Measurements from ENCODE around the gene IRF2. TPM values are rescaled to one million over a fixed set of nuclear protein-coding genes. Genes with fewer than 3 reads are reported as not detected.

IRF2 gene
- total and polyA plus RNA-seq, 2 donors (not counting 1 experiment from before 2014, with no cell fraction given), result 67.8 to 68.2 TPM

- no peak overlapping the region for H3K4me3 Mint-ChIP-seq
- peak overlapping the region in 1 of 2 donors; percentile 70 for H3K27ac ChIP-seq (ENCODE audit: low read length in 2 of 2)
- H3K27ac Mint-ChIP-seq, result peak overlapping the region; percentile 51
- POLR2A ChIA-PET, result no interaction called here
- H3K4me1 Mint-ChIP-seq, result peaks cover 87% of the 10 kb centered on the region
- 99% methylated on average over 5 of the region's 5 CpGs for WGBS (ENCODE audit: insufficient coverage)
- no peaks in the 10 kb centered on the region for H3K27me3 Mint-ChIP-seq
- no peak for ATAC-seq (ENCODE audit: low read depth)
- H3K4me2 ChIP-seq (replicated peaks; ENCODE audit: low read depth, low read length, poor library complexity, severe bottlenecking), result no peak overlapping the region
- peaks cover 62 to 76% of the 10 kb centered on the region in 2 donors for H3K4me1 ChIP-seq (ENCODE audit: control insufficient read depth in 2 of 2, insufficient read depth in 2 of 2, low read length in 2 of 2)
- no peak for DNase-seq
- H2AFZ ChIP-seq (ENCODE audit: insufficient read depth, low read depth, low read length, poor library complexity, severe bottlenecking), result no peak overlapping the region
- intact Hi-C loops (cut with micrococcal nuclease), result loop anchor here (2.0 kb wide), 1 partner anchor 43 kb away; no protein-coding TSS in a partner anchor
- CTCF ChIA-PET, result no interaction called here
- TF ChIP-seq EZH2 (IDR thresholded peaks at IDR 0.05; ENCODE audit: borderline replicate concordance, insufficient read depth, low read depth, low read length, poor library complexity, severe bottlenecking), result no peak
- TF ChIP-seq, protein P1, sequence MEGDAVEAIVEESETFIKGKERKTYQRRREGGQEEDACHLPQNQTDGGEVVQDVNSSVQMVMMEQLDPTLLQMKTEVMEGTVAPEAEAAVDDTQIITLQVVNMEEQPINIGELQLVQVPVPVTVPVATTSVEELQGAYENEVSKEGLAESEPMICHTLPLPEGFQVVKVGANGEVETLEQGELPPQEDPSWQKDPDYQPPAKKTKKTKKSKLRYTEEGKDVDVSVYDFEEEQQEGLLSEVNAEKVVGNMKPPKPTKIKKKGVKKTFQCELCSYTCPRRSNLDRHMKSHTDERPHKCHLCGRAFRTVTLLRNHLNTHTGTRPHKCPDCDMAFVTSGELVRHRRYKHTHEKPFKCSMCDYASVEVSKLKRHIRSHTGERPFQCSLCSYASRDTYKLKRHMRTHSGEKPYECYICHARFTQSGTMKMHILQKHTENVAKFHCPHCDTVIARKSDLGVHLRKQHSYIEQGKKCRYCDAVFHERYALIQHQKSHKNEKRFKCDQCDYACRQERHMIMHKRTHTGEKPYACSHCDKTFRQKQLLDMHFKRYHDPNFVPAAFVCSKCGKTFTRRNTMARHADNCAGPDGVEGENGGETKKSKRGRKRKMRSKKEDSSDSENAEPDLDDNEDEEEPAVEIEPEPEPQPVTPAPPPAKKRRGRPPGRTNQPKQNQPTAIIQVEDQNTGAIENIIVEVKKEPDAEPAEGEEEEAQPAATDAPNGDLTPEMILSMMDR (IDR thresholded peaks at IDR 0.05), result no peak
- no peaks in the 10 kb centered on the region for H3K9me3 Mint-ChIP-seq (ENCODE audit: insufficient read depth)
- no peaks in the 10 kb centered on the region for H3K9me3 ChIP-seq (ENCODE audit: control extremely low read depth in 1 of 3, control insufficient read depth in 2 of 3, insufficient read depth in 1 of 3, low read length in 2 of 3)
- H3K9ac ChIP-seq (ENCODE audit: low read length), result no peak overlapping the region
- peaks cover 17% of the 10 kb centered on the region for H4K20me1 ChIP-seq (ENCODE audit: control insufficient read depth, insufficient read depth, low read length, poor library complexity, severe bottlenecking)
- H3K79me2 ChIP-seq (ENCODE audit: control insufficient read depth, insufficient read depth, low read length), result peaks cover 97% of the 10 kb centered on the region
- peaks cover 11% of the 10 kb centered on the region in 2 experiments for H3K36me3 ChIP-seq (replicated peaks in 1 of 2; ENCODE audit: control extremely low read depth in 1 of 2, control insufficient read depth in 1 of 2, extremely low read depth in 1 of 2, insufficient read depth in 2 of 2, low read length in 1 of 2)
- H3K4me3 ChIP-seq (ENCODE audit: control extremely low read depth in 1 of 5, extremely low read depth in 1 of 5, insufficient read depth in 1 of 5, low read depth in 2 of 5, low read length in 4 of 5), result no peak overlapping the region
- no peaks in the 10 kb centered on the region for H3K27me3 ChIP-seq (replicated peaks in 1 of 4; ENCODE audit: control extremely low read depth in 1 of 4, control insufficient read depth in 3 of 4, insufficient read depth in 4 of 4, low read length in 3 of 4)
Observed at GRCh38 chr4:184463856-184464255, 10.5 kb downstream of the IRF2 start.

GRCh38 chr4:184463158-184463557 lies 11.2 kb downstream of the IRF2 start:
- H3K27ac Mint-ChIP-seq, result peak overlapping the region; percentile 32

More at GRCh38 chr4:184463158-184463557, 11.2 kb downstream of the IRF2 start:
- H4K20me1 ChIP-seq (ENCODE audit: control insufficient read depth, insufficient read depth, low read length, poor library complexity, severe bottlenecking), result peaks cover 20% of the 10 kb centered on the region
- H3K4me1 ChIP-seq (ENCODE audit: control insufficient read depth in 2 of 2, insufficient read depth in 2 of 2, low read length in 2 of 2), result peaks cover 59 to 78% of the 10 kb centered on the region in 2 donors
- peak overlapping the region in 1 of 2 donors; percentile 71 for H3K27ac ChIP-seq (ENCODE audit: low read length in 2 of 2)
- ChIA-PET CTCF (no interaction called here), POLR2A (interaction anchor here (1.2 kb wide), 1 partner anchor 46 kb away, joined by 3 read pairs; no protein-coding TSS in a partner anchor)
- H3K9ac ChIP-seq (ENCODE audit: low read length), result no peak overlapping the region
- no peaks in the 10 kb centered on the region for H3K9me3 ChIP-seq (ENCODE audit: control extremely low read depth in 1 of 3, control insufficient read depth in 2 of 3, insufficient read depth in 1 of 3, low read length in 2 of 3)
- ATAC-seq (ENCODE audit: low read depth), result no peak
- intact Hi-C loops (cut with micrococcal nuclease), result loop anchor here (2.0 kb wide), 1 partner anchor 42 kb away; no protein-coding TSS in a partner anchor
- H3K4me2 ChIP-seq (replicated peaks; ENCODE audit: low read depth, low read length, poor library complexity, severe bottlenecking), result no peak overlapping the region
- Mint-ChIP-seq H3K27me3 (no peaks in the 10 kb centered on the region), H3K9me3 (ENCODE audit: insufficient read depth) (no peaks in the 10 kb centered on the region), H3K4me1 (peaks cover 89% of the 10 kb centered on the region), H3K4me3 (no peak overlapping the region)
- peaks cover 11% of the 10 kb centered on the region in 2 experiments for H3K36me3 ChIP-seq (replicated peaks in 1 of 2; ENCODE audit: control extremely low read depth in 1 of 2, control insufficient read depth in 1 of 2, extremely low read depth in 1 of 2, insufficient read depth in 2 of 2, low read length in 1 of 2)
- no CpG with 5 or more reads among the region's 2 CpGs for WGBS (ENCODE audit: insufficient coverage)
- H3K27me3 ChIP-seq (replicated peaks in 1 of 4; ENCODE audit: control extremely low read depth in 1 of 4, control insufficient read depth in 3 of 4, insufficient read depth in 4 of 4, low read length in 3 of 4), result no peaks in the 10 kb centered on the region
- DNase-seq, result no peak
- H3K4me3 ChIP-seq (ENCODE audit: control extremely low read depth in 1 of 5, extremely low read depth in 1 of 5, insufficient read depth in 1 of 5, low read depth in 2 of 5, low read length in 4 of 5), result no peak overlapping the region
- TF ChIP-seq, protein P1 (IDR thresholded peaks at IDR 0.05), result no peak
- no peak for TF ChIP-seq EZH2 (IDR thresholded peaks at IDR 0.05; ENCODE audit: borderline replicate concordance, insufficient read depth, low read depth, low read length, poor library complexity, severe bottlenecking)
- no peak overlapping the region for H2AFZ ChIP-seq (ENCODE audit: insufficient read depth, low read depth, low read length, poor library complexity, severe bottlenecking)
- H3K79me2 ChIP-seq (ENCODE audit: control insufficient read depth, insufficient read depth, low read length), result peaks cover 97% of the 10 kb centered on the region
